Colonic mucosa (tissue), 4 donors: ENCODE results near the gene PPFIBP2. TPM values are rescaled to one million over a fixed set of nuclear protein-coding genes. Genes with fewer than 3 reads are reported as not detected.
"Not testable (repeated sequence)": the region's sequence is repeated elsewhere in the genome, so short reads cannot be mapped to it uniquely, and the experiment has no call there.

Experiments
- DNase-seq: peaks from one replicate; pipeline ENCODE4 v3.0.0-alpha.2; 2020
- H3K27ac ChIP-seq: fragments of 200-600 bp; one replicate; pipeline ENCODE4 v1.8.0; 2021
- H3K27me3 ChIP-seq: fragments of 200-600 bp; one replicate; pipeline ENCODE4 v1.8.0; 2021
- H3K36me3 ChIP-seq: fragments of 200-600 bp; one replicate; pipeline ENCODE4 v1.8.0; 2021
- H3K4me1 ChIP-seq: fragments of 200-600 bp; one replicate; pipeline ENCODE4 v1.8.0; 2021; ENCODE audit warnings: mild to moderate bottlenecking
- H3K4me3 ChIP-seq: fragments of 200-600 bp; one replicate; pipeline ENCODE4 v1.8.0; 2021
- H3K9ac ChIP-seq, 2 donors: one replicate each; pipeline ENCODE4 v1.7.0; 2013; ENCODE audit warnings: control low read depth in 2 of 2, low read depth in 2 of 2, low read length in 2 of 2
- H3K9me3 ChIP-seq: fragments of 200-600 bp; one replicate; pipeline ENCODE4 v1.8.0; 2021
- CTCF ChIP-seq: fragments of 200-600 bp; IDR thresholded peaks from one replicate; pipeline ENCODE4 v1.8.0; 2022; ENCODE audit warnings: antibody characterized with exemption, mild to moderate bottlenecking
- intact Hi-C: fragments of 100-400 bp; cut with DNase I; formaldehyde crosslinking; loops from one replicate; pipeline ENCODE4 v1.14.1; 2022
- total RNA-seq, 2 donors: library from RNA; stranded (reverse); fragmentation: NEBNext Ultra II Directional in 1 of 2; extraction: Animal tissue kit (Norgen Biotek cat#: 25700) in 1 of 2; gene quantifications; one replicate each; pipeline ENCODE4 v1.2.1, GENCODE V29; 2021
- donor health status: healthy.
- donor health status: DM: no; HTN: no; CAD: no.
- donor health status: DM: no; HTN: no; CAD: no.

The PPFIBP2 gene
- total RNA-seq, 2 donors from 2014 or later = 54.0 to 67.9 TPM

DNA sequence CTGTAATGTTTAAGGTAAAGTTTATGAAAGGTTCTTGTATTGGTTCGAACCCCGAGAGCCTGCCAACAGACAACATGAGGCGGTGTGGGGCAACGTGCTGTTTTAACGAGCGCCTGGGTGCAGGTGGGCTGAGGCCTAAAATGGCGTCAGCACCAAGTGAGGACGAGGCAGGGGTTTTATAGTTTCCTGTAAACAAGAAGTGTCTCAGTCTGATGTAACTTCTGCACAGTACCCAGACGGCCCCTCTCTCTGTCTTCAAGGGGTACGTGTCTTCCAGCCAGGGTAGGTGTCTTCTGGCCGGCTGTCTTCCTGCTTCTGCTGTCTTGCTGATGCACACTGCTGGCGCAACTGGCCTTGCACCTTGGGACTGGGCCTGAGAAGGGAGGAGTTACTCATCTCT lies 2.7 kb downstream of the PPFIBP2 start:
- no peak for TF ChIP-seq CTCF
- Histone ChIP-seq H3K9ac (no peak overlapping the region), H3K27me3 (no peaks in the 10 kb centered on the region), H3K36me3 (no peaks in the 10 kb centered on the region), H3K4me1 (peaks cover 11% of the 10 kb centered on the region), H3K9me3 (no peaks in the 10 kb centered on the region), H3K4me3 (no peak overlapping the region), H3K27ac (no peak overlapping the region)
- intact Hi-C loops = no loop called here
- DNase-seq = no peak

DNA sequence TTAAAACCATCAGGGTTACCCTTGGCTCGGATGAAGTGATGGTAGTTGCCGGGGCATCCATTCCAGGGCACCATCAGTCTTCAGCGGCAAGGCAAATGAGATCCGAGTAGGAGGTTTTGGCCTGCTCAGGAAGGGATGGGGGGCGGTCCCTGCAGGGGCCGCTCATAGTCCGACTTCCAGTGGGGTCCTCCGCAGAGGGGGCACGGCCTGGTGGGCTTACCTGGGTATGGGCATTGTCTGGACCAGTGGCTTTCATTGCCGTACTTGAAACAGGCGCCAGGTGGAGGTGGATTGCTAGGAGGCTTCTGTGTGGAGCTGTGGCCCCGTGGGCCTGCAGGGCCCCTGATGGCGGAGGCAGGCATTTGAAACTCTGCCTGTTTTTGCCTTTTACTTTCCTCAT lies 3.9 kb downstream of the PPFIBP2 start:
- not testable (repeated sequence) for H3K27ac ChIP-seq

GRCh38 chr11:7518811-7519562 lies 5.2 kb downstream of the PPFIBP2 start:
- no peaks in the 10 kb centered on the region for H3K9me3 ChIP-seq
- H3K4me1 ChIP-seq = peaks cover 5% of the 10 kb centered on the region
- H3K27ac ChIP-seq = no peak overlapping the region
- intact Hi-C loops = no loop called here
- DNase-seq = no peak
- H3K4me3 ChIP-seq = no peak overlapping the region
- H3K36me3 ChIP-seq = no peaks in the 10 kb centered on the region
- no peak for TF ChIP-seq CTCF
- no peak overlapping the region for H3K9ac ChIP-seq
- no peaks in the 10 kb centered on the region for H3K27me3 ChIP-seq

More for the DNA sequence above, 3.9 kb downstream of the PPFIBP2 start:
- H3K9ac ChIP-seq, H3K27me3 ChIP-seq, H3K4me1 ChIP-seq, H3K4me3 ChIP-seq, DNase-seq, intact Hi-C loops, H3K9me3 ChIP-seq, H3K36me3 ChIP-seq: not testable (repeated sequence)

DNA sequence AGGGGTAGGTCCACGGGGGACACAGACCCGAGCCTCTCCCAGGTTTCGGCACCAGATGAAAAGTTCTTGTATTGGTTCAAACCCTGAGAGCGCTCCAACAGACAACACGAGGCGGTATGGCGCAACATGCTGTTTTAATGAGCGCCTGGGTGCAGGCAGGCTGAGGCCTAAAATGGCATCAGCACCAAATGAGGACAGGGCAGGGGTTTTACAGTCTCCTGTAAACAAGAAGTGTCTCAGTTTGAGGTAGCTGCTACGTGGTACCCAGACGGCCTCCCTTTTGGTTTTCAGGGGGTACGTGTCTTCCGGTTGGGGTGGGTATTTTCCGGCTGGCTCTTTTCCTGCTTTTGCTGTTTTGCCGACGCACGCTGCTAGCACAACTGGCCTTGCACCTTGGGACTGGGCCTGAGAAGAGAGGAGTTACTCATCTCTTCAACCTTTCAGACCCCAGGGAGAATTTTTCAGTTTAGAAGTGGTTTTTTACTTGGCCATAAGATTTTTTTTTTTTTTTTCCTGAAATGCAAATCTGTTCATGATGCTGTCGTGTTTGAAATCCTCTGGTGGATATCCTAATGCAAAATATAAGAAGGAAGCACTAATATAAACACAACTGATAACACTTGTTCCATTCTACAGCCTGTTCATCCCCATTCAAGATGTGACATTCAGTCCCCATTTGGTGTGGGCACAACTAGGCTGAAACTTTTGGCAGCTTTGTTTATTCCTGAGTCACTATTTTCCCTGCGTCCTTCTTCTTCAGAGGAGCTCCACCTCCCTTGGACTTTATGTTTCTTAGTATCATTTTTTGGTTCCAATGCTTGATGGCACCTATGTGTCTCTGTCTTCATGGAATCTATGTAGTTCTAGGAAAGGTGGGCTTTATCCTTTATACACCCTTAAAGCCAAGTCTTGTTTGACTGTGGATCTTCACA lies 6.5 kb downstream of the PPFIBP2 start:
- H3K4me1 ChIP-seq = no peaks in the 10 kb centered on the region
- intact Hi-C loops = no loop called here
- no peaks in the 10 kb centered on the region for H3K27me3 ChIP-seq
- H3K27ac ChIP-seq = no peak overlapping the region
- no peaks in the 10 kb centered on the region for H3K36me3 ChIP-seq
- no peak for TF ChIP-seq CTCF
- no peaks in the 10 kb centered on the region for H3K9me3 ChIP-seq
- no peak for DNase-seq
- no peak overlapping the region for H3K9ac ChIP-seq
- H3K4me3 ChIP-seq = no peak overlapping the region

GRCh38 chr11:7520981-7521487 lies 7.2 kb downstream of the PPFIBP2 start:
- H3K9me3 ChIP-seq = no peaks in the 10 kb centered on the region
- H3K9ac ChIP-seq = no peak overlapping the region
- H3K4me3 ChIP-seq = no peak overlapping the region
- H3K4me1 ChIP-seq = no peaks in the 10 kb centered on the region
- no peak for TF ChIP-seq CTCF
- DNase-seq = no peak
- intact Hi-C loops = no loop called here
- no peaks in the 10 kb centered on the region for H3K27me3 ChIP-seq
- H3K27ac ChIP-seq = no peak overlapping the region
- H3K36me3 ChIP-seq = no peaks in the 10 kb centered on the region
